Measurements from ENCODE around the gene MFSD2A. TPM values are rescaled to one million over a fixed set of nuclear protein-coding genes. Genes with fewer than 3 reads are reported as not detected.
A peak's percentile ranks its signal among the peaks of the same experiment; 100 is the strongest.

Gene MFSD2A
- total and polyA plus RNA-seq, 9 of the 15 experiments (the other 6 are each of a cell fraction or from before 2014, with no cell fraction given): 0.06 to 0.40 (median 0.15) TPM; not detected in 4

- TF ChIP-seq ZNF175 (CRISPR knock-in tag; IDR thresholded peaks at IDR 0.05; ENCODE audit: low read depth) (no peak), ZNF212 (CRISPR knock-in tag; IDR thresholded peaks at IDR 0.05) (no peak), ZNF507 (tag; conservative IDR thresholded peaks at IDR 0.05) (no peak), POLR2A (conservative IDR thresholded peaks at IDR 0.05) (no peak), ZNF717 (CRISPR knock-in tag; IDR thresholded peaks at IDR 0.05) (no peak), MIER1 (IDR thresholded peaks at IDR 0.05; ENCODE audit: low read depth) (no peak), CREB1 (IDR thresholded peaks at IDR 0.05) (no peak), CREB1 (CRISPR knock-in tag; IDR thresholded peaks at IDR 0.05) (no peak), MTA3 (IDR thresholded peaks at IDR 0.05; ENCODE audit: borderline replicate concordance) (no peak), ZFP36 (IDR thresholded peaks at IDR 0.05; ENCODE audit: low read depth, low read length, partially characterized antibody) (peak; percentile 73), HLTF (IDR thresholded peaks at IDR 0.05) (no peak), POLR3G (IDR thresholded peaks at IDR 0.05; ENCODE audit: extremely low read depth, insufficient read length, insufficient replicate concordance) (no peak), TAF15 (IDR thresholded peaks at IDR 0.05; ENCODE audit: low read depth, low read length) (no peak)
- TF ChIP-seq, protein P1, sequence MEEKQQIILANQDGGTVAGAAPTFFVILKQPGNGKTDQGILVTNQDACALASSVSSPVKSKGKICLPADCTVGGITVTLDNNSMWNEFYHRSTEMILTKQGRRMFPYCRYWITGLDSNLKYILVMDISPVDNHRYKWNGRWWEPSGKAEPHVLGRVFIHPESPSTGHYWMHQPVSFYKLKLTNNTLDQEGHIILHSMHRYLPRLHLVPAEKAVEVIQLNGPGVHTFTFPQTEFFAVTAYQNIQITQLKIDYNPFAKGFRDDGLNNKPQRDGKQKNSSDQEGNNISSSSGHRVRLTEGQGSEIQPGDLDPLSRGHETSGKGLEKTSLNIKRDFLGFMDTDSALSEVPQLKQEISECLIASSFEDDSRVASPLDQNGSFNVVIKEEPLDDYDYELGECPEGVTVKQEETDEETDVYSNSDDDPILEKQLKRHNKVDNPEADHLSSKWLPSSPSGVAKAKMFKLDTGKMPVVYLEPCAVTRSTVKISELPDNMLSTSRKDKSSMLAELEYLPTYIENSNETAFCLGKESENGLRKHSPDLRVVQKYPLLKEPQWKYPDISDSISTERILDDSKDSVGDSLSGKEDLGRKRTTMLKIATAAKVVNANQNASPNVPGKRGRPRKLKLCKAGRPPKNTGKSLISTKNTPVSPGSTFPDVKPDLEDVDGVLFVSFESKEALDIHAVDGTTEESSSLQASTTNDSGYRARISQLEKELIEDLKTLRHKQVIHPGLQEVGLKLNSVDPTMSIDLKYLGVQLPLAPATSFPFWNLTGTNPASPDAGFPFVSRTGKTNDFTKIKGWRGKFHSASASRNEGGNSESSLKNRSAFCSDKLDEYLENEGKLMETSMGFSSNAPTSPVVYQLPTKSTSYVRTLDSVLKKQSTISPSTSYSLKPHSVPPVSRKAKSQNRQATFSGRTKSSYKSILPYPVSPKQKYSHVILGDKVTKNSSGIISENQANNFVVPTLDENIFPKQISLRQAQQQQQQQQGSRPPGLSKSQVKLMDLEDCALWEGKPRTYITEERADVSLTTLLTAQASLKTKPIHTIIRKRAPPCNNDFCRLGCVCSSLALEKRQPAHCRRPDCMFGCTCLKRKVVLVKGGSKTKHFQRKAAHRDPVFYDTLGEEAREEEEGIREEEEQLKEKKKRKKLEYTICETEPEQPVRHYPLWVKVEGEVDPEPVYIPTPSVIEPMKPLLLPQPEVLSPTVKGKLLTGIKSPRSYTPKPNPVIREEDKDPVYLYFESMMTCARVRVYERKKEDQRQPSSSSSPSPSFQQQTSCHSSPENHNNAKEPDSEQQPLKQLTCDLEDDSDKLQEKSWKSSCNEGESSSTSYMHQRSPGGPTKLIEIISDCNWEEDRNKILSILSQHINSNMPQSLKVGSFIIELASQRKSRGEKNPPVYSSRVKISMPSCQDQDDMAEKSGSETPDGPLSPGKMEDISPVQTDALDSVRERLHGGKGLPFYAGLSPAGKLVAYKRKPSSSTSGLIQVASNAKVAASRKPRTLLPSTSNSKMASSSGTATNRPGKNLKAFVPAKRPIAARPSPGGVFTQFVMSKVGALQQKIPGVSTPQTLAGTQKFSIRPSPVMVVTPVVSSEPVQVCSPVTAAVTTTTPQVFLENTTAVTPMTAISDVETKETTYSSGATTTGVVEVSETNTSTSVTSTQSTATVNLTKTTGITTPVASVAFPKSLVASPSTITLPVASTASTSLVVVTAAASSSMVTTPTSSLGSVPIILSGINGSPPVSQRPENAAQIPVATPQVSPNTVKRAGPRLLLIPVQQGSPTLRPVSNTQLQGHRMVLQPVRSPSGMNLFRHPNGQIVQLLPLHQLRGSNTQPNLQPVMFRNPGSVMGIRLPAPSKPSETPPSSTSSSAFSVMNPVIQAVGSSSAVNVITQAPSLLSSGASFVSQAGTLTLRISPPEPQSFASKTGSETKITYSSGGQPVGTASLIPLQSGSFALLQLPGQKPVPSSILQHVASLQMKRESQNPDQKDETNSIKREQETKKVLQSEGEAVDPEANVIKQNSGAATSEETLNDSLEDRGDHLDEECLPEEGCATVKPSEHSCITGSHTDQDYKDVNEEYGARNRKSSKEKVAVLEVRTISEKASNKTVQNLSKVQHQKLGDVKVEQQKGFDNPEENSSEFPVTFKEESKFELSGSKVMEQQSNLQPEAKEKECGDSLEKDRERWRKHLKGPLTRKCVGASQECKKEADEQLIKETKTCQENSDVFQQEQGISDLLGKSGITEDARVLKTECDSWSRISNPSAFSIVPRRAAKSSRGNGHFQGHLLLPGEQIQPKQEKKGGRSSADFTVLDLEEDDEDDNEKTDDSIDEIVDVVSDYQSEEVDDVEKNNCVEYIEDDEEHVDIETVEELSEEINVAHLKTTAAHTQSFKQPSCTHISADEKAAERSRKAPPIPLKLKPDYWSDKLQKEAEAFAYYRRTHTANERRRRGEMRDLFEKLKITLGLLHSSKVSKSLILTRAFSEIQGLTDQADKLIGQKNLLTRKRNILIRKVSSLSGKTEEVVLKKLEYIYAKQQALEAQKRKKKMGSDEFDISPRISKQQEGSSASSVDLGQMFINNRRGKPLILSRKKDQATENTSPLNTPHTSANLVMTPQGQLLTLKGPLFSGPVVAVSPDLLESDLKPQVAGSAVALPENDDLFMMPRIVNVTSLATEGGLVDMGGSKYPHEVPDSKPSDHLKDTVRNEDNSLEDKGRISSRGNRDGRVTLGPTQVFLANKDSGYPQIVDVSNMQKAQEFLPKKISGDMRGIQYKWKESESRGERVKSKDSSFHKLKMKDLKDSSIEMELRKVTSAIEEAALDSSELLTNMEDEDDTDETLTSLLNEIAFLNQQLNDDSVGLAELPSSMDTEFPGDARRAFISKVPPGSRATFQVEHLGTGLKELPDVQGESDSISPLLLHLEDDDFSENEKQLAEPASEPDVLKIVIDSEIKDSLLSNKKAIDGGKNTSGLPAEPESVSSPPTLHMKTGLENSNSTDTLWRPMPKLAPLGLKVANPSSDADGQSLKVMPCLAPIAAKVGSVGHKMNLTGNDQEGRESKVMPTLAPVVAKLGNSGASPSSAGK (IDR thresholded peaks at IDR 0.05): no peak
- TF ChIP-seq, protein P2, sequence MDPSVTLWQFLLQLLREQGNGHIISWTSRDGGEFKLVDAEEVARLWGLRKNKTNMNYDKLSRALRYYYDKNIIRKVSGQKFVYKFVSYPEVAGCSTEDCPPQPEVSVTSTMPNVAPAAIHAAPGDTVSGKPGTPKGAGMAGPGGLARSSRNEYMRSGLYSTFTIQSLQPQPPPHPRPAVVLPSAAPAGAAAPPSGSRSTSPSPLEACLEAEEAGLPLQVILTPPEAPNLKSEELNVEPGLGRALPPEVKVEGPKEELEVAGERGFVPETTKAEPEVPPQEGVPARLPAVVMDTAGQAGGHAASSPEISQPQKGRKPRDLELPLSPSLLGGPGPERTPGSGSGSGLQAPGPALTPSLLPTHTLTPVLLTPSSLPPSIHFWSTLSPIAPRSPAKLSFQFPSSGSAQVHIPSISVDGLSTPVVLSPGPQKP (CRISPR knock-in tag; IDR thresholded peaks at IDR 0.05): no peak
These were observed 25.8 kb downstream of the MFSD2A start (continued) for GRCh38 chr1:39980555-39981313.

Data from K562 (cell line).